Activated T-helper 1 cell treated with anti-CD3 and anti-CD28 coated beads, Interleukin-12 subunit alpha, Interleukin-12 subunit beta, Interleukin-2, Interleukin-4 antibody, amounts not matched to agents 30 ng/mL and 10 ng/mL and 1 ng/mL, durations not matched to agents 14 hours and 24 hours and 36 hours (primary cell): Measurements from ENCODE around the gene TMEM45A. TPM values are rescaled to one million over a fixed set of nuclear protein-coding genes. Genes with fewer than 3 reads are reported as not detected.

ENCODE experiments used
- DNase-seq: peaks from one replicate; pipeline ENCODE4 v3.0.0; 2021; ENCODE audit warnings: low spot score
- H3K27ac Mint-ChIP-seq: one replicate; pipeline ENCODE4 v1.8.0; 2021; ENCODE audit warnings: mild to moderate bottlenecking, mixed read lengths
- H3K27me3 Mint-ChIP-seq: one replicate; pipeline ENCODE4 v1.8.0; 2022; ENCODE audit warnings: mild to moderate bottlenecking, moderate library complexity, mixed read lengths; ENCODE audit not compliant: insufficient read depth
- H3K36me3 Mint-ChIP-seq: one replicate; pipeline ENCODE4 v1.8.0; 2021; ENCODE audit warnings: low read depth, mixed read lengths
- H3K4me1 Mint-ChIP-seq: one replicate; pipeline ENCODE4 v1.8.0; 2021; ENCODE audit warnings: low read depth, mixed read lengths
- H3K4me3 Mint-ChIP-seq: one replicate; pipeline ENCODE4 v1.8.0; 2021; ENCODE audit warnings: mild to moderate bottlenecking, moderate library complexity, mixed read lengths
- H3K9me3 Mint-ChIP-seq: one replicate; pipeline ENCODE4 v1.8.0; 2021; ENCODE audit warnings: mixed read lengths
- intact Hi-C: fragments of 100-400 bp; cut with micrococcal nuclease; formaldehyde crosslinking; loops from one replicate; pipeline ENCODE4 v1.15.1; 2024
- total RNA-seq: library from RNA; stranded (reverse); gene quantifications from 2 replicates; pipeline ENCODE4 v1.2.3, GENCODE V29; 2022

Gene TMEM45A
- total RNA-seq, 1 donor from 2014 or later, result 0.13 TPM

DNA sequence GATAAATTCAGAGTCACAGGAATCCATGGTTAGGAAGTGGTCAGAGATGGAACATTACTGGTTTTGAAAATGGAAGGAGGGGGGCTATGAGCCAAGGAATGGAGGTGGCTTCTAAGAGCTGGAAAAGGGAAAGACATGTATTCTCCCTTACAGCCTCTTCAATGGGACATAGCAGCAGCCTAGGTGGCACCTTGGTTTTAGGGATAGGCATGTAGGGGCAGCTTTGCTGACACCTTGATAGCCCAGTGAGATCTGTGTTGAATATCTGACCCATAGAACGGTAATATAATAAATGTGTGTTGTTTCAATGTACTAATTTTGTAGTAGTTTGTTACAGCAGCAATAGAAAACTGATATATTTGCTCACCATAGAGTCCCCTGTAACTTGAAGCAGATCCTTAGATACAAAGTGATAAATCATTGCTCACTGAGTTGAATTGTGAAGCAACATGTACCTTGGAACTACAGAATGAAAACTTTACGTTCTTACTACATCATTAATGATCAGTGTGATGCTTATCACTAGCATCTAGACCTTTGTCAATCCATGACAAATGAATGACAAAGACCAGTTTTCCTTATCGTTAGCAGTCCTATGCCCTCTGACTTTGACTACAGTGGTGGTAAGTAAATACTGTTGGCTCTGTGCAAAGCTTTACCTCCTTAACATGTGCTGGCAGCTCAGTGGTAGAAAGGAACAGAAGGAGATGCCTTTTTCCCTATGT, 53.8 kb downstream of the TMEM45A start:
- no peak overlapping the region for H3K4me3 Mint-ChIP-seq
- intact Hi-C loops, result no loop called here
- H3K27me3 Mint-ChIP-seq, result peaks cover 3% of the 10 kb centered on the region
- H3K27ac Mint-ChIP-seq, result no peak overlapping the region
- H3K36me3 Mint-ChIP-seq, result no peaks in the 10 kb centered on the region
- peaks cover 7% of the 10 kb centered on the region for H3K9me3 Mint-ChIP-seq
- no peak for DNase-seq
- H3K4me1 Mint-ChIP-seq, result no peaks in the 10 kb centered on the region

DNA sequence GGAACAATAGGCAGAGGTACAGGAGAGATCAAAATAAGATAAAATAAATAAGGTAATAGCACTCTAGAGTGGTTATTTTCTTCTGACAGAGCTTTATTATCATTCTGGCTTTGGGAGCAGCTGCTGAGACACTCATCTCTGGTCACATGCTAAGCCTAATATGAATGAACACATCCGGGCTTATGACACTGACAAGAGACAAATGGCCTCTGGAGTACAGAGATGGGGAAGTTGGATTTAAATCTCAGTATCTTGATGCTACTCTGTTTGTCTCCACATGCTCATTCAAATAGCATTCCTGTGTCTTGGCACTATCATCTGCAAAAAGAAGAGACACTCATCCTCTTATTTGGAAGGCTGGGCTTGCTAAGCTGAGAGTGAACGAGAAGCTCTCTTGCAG, 55.6 kb downstream of the TMEM45A start:
- no peak overlapping the region for H3K4me3 Mint-ChIP-seq
- no peaks in the 10 kb centered on the region for H3K36me3 Mint-ChIP-seq
- H3K4me1 Mint-ChIP-seq, result no peaks in the 10 kb centered on the region
- H3K27ac Mint-ChIP-seq, result no peak overlapping the region
- peaks cover 3% of the 10 kb centered on the region for H3K27me3 Mint-ChIP-seq
- no peaks in the 10 kb centered on the region for H3K9me3 Mint-ChIP-seq
- no peak for DNase-seq
- intact Hi-C loops, result no loop called here

DNA sequence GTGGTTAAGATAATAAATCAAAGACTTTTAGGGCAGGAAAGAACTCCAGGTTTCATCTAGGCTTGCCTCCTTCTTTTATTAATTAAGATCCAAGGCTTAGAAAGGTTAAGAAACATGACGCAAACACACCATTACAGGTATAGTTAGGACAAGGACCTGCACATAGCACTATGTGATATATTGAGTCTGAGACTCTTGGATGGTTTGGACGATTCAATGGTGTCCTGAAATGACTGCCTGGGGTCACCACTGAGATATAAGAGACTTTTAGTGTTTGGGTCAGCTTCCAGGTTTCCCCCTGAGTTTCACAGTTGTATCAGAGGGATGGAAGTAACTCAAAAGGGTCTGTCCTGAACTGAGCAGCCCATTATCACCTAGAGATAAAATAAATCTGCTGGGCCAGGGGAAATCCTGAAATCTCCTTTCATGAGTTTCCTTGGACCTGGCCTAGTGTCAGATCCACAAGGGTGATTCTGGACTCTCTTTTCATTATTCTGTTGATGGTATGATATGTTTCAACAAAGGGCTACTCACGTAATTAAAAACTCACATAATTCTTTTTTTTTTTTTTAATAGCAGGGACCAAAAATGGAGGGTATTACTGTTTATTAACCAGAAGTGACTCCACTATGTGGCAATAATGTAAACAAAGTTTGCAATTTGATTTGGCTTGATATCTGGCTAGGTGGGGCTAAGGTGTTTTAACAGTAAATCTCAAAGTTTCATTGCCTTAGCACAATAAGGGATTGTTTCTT, 61.4 kb downstream of the TMEM45A start:
- DNase-seq, result no peak
- Mint-ChIP-seq H3K27ac (no peak overlapping the region), H3K36me3 (no peaks in the 10 kb centered on the region), H3K27me3 (no peaks in the 10 kb centered on the region), H3K4me1 (no peaks in the 10 kb centered on the region), H3K9me3 (no peaks in the 10 kb centered on the region), H3K4me3 (no peak overlapping the region)
- intact Hi-C loops, result no loop called here

DNA sequence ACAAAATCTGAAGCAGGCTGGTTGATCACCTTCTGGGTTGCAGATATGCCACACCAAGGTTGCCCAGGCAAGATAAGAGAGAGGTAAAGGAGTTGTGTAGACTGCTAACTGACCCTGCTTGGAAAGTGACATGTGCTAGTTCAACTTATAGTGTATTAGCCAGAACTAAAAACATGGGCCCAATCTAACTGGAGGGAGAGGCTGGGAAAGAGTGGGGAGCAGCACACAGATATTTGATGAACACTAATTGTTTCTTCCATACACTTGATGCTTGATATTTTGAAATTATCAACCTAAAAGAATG, 61.9 kb downstream of the TMEM45A start:
- Mint-ChIP-seq H3K36me3 (no peaks in the 10 kb centered on the region), H3K4me1 (no peaks in the 10 kb centered on the region), H3K27ac (no peak overlapping the region), H3K9me3 (no peaks in the 10 kb centered on the region), H3K4me3 (no peak overlapping the region), H3K27me3 (no peaks in the 10 kb centered on the region)
- no peak for DNase-seq
- intact Hi-C loops, result no loop called here

DNA sequence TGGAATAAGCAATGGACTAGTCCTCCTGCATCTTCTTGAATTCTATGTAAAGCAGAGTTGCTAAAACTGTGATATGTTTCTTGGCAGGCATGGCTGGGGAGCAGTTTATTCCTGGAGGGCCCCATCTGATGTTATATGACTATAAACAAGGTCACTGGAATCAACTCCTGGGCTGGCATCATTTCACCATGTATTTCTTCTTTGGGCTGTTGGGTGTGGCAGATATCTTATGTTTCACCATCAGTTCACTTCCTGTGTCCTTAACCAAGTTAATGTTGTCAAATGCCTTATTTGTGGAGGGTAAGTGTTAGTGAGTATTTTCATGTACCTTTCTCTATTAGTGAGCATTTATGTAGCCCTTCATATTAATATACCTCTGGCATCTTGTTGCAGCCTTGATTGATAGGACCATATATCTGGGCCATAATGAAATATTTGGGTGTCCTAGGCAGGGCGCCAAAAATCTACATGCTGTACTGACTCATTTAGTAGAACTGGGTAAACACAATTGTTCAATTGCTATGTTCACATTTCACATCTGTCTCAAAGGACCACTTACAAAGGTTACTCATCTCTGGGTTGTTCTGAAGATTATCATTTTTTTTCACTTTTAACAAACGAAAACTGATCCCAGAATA, 64.4 kb downstream of the TMEM45A start:
- Mint-ChIP-seq H3K27me3 (peaks cover 1% of the 10 kb centered on the region), H3K9me3 (no peaks in the 10 kb centered on the region), H3K4me1 (no peaks in the 10 kb centered on the region), H3K4me3 (no peak overlapping the region), H3K36me3 (no peaks in the 10 kb centered on the region), H3K27ac (no peak overlapping the region)
- DNase-seq, result no peak
- intact Hi-C loops, result no loop called here

DNA sequence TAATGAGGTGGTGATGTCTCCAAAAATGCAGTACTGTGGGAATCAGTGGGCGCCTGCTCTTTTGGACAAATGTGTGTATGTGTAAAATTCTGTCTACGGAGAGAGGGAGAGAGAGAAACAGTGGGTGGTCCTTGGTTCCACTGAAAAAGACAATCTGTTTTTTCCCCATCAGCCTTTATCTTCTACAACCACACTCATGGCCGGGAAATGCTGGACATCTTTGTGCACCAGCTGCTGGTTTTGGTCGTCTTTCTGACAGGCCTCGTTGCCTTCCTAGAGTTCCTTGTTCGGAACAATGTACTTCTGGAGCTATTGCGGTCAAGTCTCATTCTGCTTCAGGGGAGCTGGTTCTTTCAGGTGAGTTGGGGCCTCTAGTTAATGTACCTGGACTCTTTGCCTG, 65.8 kb downstream of the TMEM45A start:
- Mint-ChIP-seq H3K36me3 (no peaks in the 10 kb centered on the region), H3K9me3 (no peaks in the 10 kb centered on the region)
- intact Hi-C loops, result no loop called here

DNA sequence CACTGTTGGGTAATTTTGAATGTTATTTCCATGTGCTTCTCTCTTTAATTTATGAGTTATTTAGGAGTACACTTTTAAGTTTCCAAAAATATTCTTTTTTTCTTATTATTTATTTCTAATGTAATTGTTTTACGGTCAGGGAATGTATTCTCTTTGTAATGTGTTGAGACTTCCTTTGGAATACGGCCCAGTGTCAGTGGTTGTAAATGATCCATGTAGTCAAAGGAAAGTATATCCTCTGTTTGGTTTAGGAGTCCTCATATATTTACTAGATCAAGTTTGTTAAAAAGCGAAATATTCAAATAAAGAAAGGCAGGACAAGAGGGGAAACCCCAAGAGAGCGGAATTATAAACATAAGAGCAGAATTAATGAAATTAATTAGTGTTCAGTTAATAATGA, 68.0 kb downstream of the TMEM45A start:
- Mint-ChIP-seq H3K4me3 (no peak overlapping the region), H3K36me3 (no peaks in the 10 kb centered on the region), H3K4me1 (no peaks in the 10 kb centered on the region), H3K27ac (no peak overlapping the region), H3K9me3 (no peaks in the 10 kb centered on the region), H3K27me3 (peaks cover 1% of the 10 kb centered on the region)
- DNase-seq, result no peak
- intact Hi-C loops, result no loop called here

More for the DNA sequence above, 65.8 kb downstream of the TMEM45A start:
- Mint-ChIP-seq H3K27ac (no peak overlapping the region), H3K4me1 (no peaks in the 10 kb centered on the region), H3K27me3 (peaks cover 1% of the 10 kb centered on the region), H3K4me3 (no peak overlapping the region)
- no peak for DNase-seq

DNA sequence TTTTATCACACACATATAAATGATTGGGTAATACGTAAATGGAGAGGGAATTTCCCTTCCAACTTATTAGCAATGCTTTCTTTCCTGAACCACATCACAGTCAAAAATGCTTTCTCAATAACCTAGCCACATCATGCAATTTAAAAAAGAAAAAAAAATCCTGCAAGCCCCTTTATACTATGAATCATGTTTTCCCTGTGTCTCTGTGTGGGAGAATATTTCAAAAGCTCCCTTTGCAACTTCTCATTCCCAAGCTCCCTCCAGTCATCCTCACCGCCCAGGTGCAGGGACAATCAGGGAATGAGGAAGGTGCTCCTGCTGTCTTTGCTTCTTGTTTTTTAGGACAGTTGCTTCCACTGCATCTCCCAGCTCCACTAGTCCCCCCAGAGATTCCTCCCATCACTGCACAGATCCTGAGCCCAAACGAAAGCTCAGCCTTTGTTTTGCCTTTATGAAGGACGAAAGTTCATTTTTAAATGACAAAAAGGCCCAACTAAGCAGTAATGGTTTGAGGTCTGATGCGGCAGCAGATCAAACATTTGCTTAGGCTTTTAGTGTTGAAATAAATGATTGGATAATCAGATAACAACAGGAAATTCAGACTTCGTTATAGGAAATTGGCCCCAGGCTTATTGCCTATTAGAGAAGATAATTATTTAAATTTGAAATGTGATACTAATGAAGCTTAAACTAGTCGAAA, 69.2 kb downstream of the TMEM45A start:
- intact Hi-C loops, result no loop called here
- Mint-ChIP-seq H3K27ac (no peak overlapping the region), H3K4me3 (no peak overlapping the region), H3K36me3 (no peaks in the 10 kb centered on the region), H3K4me1 (no peaks in the 10 kb centered on the region), H3K9me3 (no peaks in the 10 kb centered on the region), H3K27me3 (peaks cover 1% of the 10 kb centered on the region)
- no peak for DNase-seq

DNA sequence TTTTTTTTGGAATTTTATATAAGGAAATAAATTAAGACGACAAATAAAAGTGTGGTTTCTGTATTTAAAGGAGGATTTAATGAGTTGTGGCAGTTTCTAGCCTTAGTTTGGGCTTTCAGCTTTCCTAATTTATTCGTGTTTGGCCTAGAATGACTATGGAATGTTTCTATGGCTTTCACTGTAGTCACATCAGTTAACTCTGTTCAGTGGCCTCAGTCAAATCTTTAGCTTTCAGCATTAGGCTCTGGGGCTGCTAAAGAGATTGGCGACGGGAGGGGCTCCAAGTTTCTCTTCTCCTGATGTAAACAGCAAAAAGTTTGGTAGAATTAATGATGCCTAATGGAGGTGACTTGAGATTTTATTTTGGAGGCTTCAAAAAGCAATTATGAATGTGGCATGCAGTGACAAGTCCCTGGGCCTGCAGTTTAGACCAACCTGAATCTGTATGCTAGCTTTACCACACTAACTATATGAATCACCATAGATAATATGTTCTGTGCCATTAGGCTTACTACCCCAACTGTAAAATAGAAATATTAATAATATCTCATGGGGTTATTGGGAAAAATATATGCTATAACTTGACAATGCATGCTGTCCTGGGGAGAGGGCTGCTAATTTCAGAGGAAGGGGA, 69.9 kb downstream of the TMEM45A start:
- no peak overlapping the region for H3K27ac Mint-ChIP-seq
- intact Hi-C loops, result no loop called here
- H3K36me3 Mint-ChIP-seq, result no peaks in the 10 kb centered on the region
- H3K9me3 Mint-ChIP-seq, result no peaks in the 10 kb centered on the region
- H3K4me3 Mint-ChIP-seq, result no peak overlapping the region
- no peaks in the 10 kb centered on the region for H3K4me1 Mint-ChIP-seq
- peaks cover 1% of the 10 kb centered on the region for H3K27me3 Mint-ChIP-seq
- DNase-seq, result no peak

DNA sequence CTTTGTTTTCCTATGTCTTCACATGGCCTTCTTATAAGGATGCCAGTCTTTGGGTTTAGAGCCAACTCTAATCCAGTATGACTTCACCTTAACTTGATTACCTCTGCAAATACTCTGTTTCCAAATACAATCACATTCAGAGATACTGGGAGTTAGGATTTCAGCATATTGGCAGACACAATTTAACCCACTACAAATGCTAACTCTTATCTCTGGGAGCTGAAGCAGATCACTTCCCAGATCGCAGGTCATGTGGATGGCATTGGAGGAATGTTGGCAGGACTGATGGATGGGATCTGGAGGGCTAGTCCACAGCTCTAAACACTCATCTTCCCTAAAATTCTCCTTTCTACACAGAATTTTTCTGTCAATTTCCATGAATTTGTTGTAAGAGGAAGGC, 70.8 kb downstream of the TMEM45A start:
- no peaks in the 10 kb centered on the region for H3K36me3 Mint-ChIP-seq
- peaks cover 1% of the 10 kb centered on the region for H3K27me3 Mint-ChIP-seq
- no peaks in the 10 kb centered on the region for H3K4me1 Mint-ChIP-seq
- no peak overlapping the region for H3K27ac Mint-ChIP-seq
- no peak for DNase-seq
- no peak overlapping the region for H3K4me3 Mint-ChIP-seq
- no peaks in the 10 kb centered on the region for H3K9me3 Mint-ChIP-seq
- intact Hi-C loops, result no loop called here

DNA sequence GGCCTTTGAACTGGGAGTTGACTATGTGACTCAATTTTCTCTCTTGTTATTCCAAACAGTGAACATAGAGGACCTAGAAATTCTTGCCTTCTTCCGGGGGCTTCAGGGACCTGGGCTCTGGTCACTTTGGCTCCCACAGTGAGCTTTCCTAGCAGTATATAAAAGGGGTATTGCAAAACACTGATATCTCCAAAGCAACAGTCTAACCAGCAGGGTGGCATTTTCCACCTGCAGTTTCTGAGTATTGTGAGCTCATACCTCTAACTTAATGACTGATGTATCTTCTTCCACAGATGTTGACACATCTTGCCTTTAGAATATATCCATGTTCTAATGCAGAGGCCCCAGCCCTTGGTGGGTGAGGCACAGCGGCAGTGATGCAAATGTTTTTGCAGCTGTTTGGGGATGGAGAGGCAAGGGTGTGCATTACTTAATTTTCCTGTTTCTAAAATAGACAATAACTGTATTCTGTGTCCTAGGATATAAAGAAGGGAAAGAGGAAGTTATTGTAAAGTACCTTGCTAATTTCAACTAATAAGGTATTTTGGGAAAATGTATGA, 71.3 kb downstream of the TMEM45A start:
- Mint-ChIP-seq H3K36me3 (no peaks in the 10 kb centered on the region), H3K27ac (no peak overlapping the region), H3K27me3 (peaks cover 1% of the 10 kb centered on the region), H3K4me1 (no peaks in the 10 kb centered on the region), H3K4me3 (no peak overlapping the region), H3K9me3 (no peaks in the 10 kb centered on the region)
- no peak for DNase-seq
- intact Hi-C loops, result no loop called here

DNA sequence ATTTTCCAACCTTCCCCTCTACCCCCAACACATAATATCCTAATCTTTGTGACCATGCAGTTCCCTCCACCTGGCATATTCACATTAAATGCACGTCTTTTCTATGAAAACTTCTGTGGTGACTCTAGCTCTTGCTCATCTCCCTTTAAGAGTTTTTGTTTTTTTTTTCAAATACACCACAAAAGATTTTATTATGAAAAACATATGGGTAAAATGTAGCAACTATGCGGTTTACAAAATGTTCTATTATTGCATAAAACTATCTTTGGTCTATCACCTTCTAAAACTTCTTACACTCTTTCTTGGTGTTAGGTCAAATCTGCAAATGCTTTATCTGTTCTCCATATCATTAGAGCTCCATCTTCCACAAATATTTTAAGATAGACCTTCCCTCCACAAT, 78.4 kb downstream of the TMEM45A start:
- Mint-ChIP-seq H3K4me3 (no peak overlapping the region), H3K4me1 (no peaks in the 10 kb centered on the region), H3K9me3 (no peaks in the 10 kb centered on the region), H3K36me3 (no peaks in the 10 kb centered on the region), H3K27ac (no peak overlapping the region), H3K27me3 (peaks cover 5% of the 10 kb centered on the region)
- no peak for DNase-seq
- intact Hi-C loops, result no loop called here
